B cell (primary cell): ENCODE results near the gene IL34. TPM values are rescaled to one million over a fixed set of nuclear protein-coding genes. Genes with fewer than 3 reads are reported as not detected.

Experiments
- ATAC-seq: fragments of 200-7000 bp; cut with Tn5 transposase; one replicate; pipeline ENCODE4 v1.10.0; 2021; ENCODE audit warnings: low read depth, mild to moderate bottlenecking, moderate number of reproducible peaks, moderate library complexity
- CTCF ChIA-PET: fragments of 350-600 bp; sonication (Branson Sonifier 250); formaldehyde crosslinking; loops from one replicate; lab custom pipeline; 2021; ENCODE audit warnings: antibody characterized with exemption, inconsistent platforms; lab: Charles Lee
- POLR2A ChIA-PET: fragments of 350-600 bp; sonication (Branson Sonifier 250); formaldehyde crosslinking; loops from one replicate; lab custom pipeline; 2021; ENCODE audit warnings: antibody characterized with exemption; lab: Charles Lee
- DNase-seq: peaks from one replicate; pipeline ENCODE4 v3.0.0; 2013
- H2AFZ ChIP-seq: 2 replicates; pipeline ENCODE4 v1.6.1; 2012; ENCODE audit warnings: mild to moderate bottlenecking, low read depth, low read length; ENCODE audit not compliant: insufficient read depth, poor library complexity, severe bottlenecking
- H3K27ac ChIP-seq, 2 donors: 1 replicate in 1 of 2; 2 replicates in 1 of 2; pipeline ENCODE4 v1.5.1; 2012 to 2013; ENCODE audit warnings: low read length in 2 of 2, mild to moderate bottlenecking in 2 of 2, moderate library complexity in 1 of 2
- H3K27me3 ChIP-seq, 4 experiments: fragments of 200-600 bp in 1 of 4; sonication (generic) in 1 of 4; replicated peaks in 1 of 4; 1 replicate in 2 of 4; 2 replicates in 2 of 4; pipeline versions ENCODE4 v1.6.1 to v1.7.0; 2013 to 2016; ENCODE audit warnings: low read length in 3 of 4, mild to moderate bottlenecking in 2 of 4, mixed read lengths in 1 of 4, moderate library complexity in 1 of 4; ENCODE audit not compliant: insufficient read depth in 4 of 4, control insufficient read depth in 3 of 4; ENCODE audit errors: control extremely low read depth in 1 of 4
- H3K36me3 ChIP-seq, 2 experiments: replicated peaks in 1 of 2; 1 replicate in 1 of 2; 2 replicates in 1 of 2; pipeline versions ENCODE4 v1.6.1 to v1.7.1; 2013; ENCODE audit warnings: low read length in 1 of 2; ENCODE audit not compliant: insufficient read depth in 2 of 2, control insufficient read depth in 1 of 2; ENCODE audit errors: control extremely low read depth in 1 of 2, extremely low read depth in 1 of 2
- H3K4me1 ChIP-seq, 2 donors: fragments of 200-600 bp in 1 of 2; sonication (generic) in 1 of 2; 1 replicate in 1 of 2; 2 replicates in 1 of 2; pipeline versions ENCODE4 v1.5.1 to v1.6.1; 2013 to 2017; ENCODE audit warnings: low read length in 2 of 2; ENCODE audit not compliant: control insufficient read depth in 2 of 2, insufficient read depth in 2 of 2
- H3K4me2 ChIP-seq: replicated peaks from 2 replicates; pipeline ENCODE3; 2012; ENCODE audit warnings: mild to moderate bottlenecking, low read depth, low read length; ENCODE audit not compliant: poor library complexity, severe bottlenecking
- H3K4me3 ChIP-seq, 5 experiments: fragments of 200-600 bp in 1 of 5; sonication (generic) in 1 of 5; 1 replicate in 3 of 5; 2 replicates in 2 of 5; pipeline versions ENCODE4 v1.5.1 to v1.7.0; 2011 to 2016; ENCODE audit warnings: low read length in 4 of 5, mild to moderate bottlenecking in 4 of 5, low read depth in 2 of 5, control low read depth in 1 of 5, moderate library complexity in 1 of 5; ENCODE audit not compliant: insufficient read depth in 1 of 5; ENCODE audit errors: control extremely low read depth in 1 of 5, extremely low read depth in 1 of 5
- H3K79me2 ChIP-seq: fragments of 200-600 bp; sonication (generic); one replicate; pipeline ENCODE4 v1.6.0; 2016; ENCODE audit warnings: low read length; ENCODE audit not compliant: control insufficient read depth, insufficient read depth
- H3K9ac ChIP-seq: fragments of 200-600 bp; sonication (generic); 2 replicates; pipeline ENCODE4 v1.6.1; 2017; ENCODE audit warnings: mild to moderate bottlenecking, low read length, moderate library complexity
- H3K9me3 ChIP-seq, 3 donors: one replicate each; pipeline versions ENCODE4 v1.6.1 to v1.7.1; 2013; ENCODE audit warnings: low read length in 2 of 3; ENCODE audit not compliant: control insufficient read depth in 2 of 3, insufficient read depth in 1 of 3; ENCODE audit errors: control extremely low read depth in 1 of 3
- H4K20me1 ChIP-seq: 2 replicates; pipeline ENCODE4 v1.6.0; 2012; ENCODE audit warnings: mild to moderate bottlenecking, low read length; ENCODE audit not compliant: insufficient read depth, control insufficient read depth, poor library complexity, severe bottlenecking
- H3K27ac Mint-ChIP-seq: one replicate; pipeline ENCODE4 v1.8.0; 2021; ENCODE audit warnings: mixed read lengths
- H3K27me3 Mint-ChIP-seq: one replicate; pipeline ENCODE4 v1.8.0; 2021; ENCODE audit warnings: mixed read lengths
- H3K4me1 Mint-ChIP-seq: one replicate; pipeline ENCODE4 v1.8.0; 2021; ENCODE audit warnings: mixed read lengths
- H3K4me3 Mint-ChIP-seq: one replicate; pipeline ENCODE4 v1.8.0; 2021; ENCODE audit warnings: mixed read lengths
- H3K9me3 Mint-ChIP-seq: one replicate; pipeline ENCODE4 v1.8.0; 2022; ENCODE audit warnings: mixed read lengths; ENCODE audit not compliant: insufficient read depth
- EZH2 ChIP-seq: IDR thresholded peaks from 2 replicates; pipeline ENCODE4 v1.6.1; 2012; ENCODE audit warnings: borderline replicate concordance, low read depth, mild to moderate bottlenecking, moderate library complexity, low read length; ENCODE audit not compliant: insufficient read depth, poor library complexity, severe bottlenecking
- WGBS: methylation state at CpG from one replicate; pipeline ENCODE4 v1.1.5; 2013; ENCODE audit warnings: missing lambda C conversion rate; ENCODE audit not compliant: insufficient coverage; 5-methylcytosine and 5-hydroxymethylcytosine counted together
- intact Hi-C: fragments of 100-400 bp; cut with micrococcal nuclease; formaldehyde crosslinking; loops from one replicate; pipeline ENCODE4 v1.10.0; 2022
- polyA plus RNA-seq: library from polyadenylated mRNA; depleted of rRNA; stranded (reverse); fragments of >200 nt; gene quantifications from 2 replicates; pipeline ENCODE4 v1.2.3, GENCODE V29; 2012
- total RNA-seq, 2 donors: library from RNA; stranded (reverse); fragments of 120-200 nt in 1 of 2; gene quantifications; 1 replicate in 1 of 2; 2 replicates in 1 of 2; pipeline versions ENCODE4 v1.2.3 to v1.2.4, GENCODE V29; 2013 to 2022
- TF ChIP-seq, protein P1 (sequence below): fragments of 200-600 bp; IDR thresholded peaks from one replicate; pipeline ENCODE4 v1.8.0; 2022; ENCODE audit warnings: antibody characterized with exemption, mild to moderate bottlenecking

The IL34 gene
- total and polyA plus RNA-seq, 2 donors (not counting 1 experiment from before 2014, with no cell fraction given), result 0.09 TPM; not detected in 1

DNA sequence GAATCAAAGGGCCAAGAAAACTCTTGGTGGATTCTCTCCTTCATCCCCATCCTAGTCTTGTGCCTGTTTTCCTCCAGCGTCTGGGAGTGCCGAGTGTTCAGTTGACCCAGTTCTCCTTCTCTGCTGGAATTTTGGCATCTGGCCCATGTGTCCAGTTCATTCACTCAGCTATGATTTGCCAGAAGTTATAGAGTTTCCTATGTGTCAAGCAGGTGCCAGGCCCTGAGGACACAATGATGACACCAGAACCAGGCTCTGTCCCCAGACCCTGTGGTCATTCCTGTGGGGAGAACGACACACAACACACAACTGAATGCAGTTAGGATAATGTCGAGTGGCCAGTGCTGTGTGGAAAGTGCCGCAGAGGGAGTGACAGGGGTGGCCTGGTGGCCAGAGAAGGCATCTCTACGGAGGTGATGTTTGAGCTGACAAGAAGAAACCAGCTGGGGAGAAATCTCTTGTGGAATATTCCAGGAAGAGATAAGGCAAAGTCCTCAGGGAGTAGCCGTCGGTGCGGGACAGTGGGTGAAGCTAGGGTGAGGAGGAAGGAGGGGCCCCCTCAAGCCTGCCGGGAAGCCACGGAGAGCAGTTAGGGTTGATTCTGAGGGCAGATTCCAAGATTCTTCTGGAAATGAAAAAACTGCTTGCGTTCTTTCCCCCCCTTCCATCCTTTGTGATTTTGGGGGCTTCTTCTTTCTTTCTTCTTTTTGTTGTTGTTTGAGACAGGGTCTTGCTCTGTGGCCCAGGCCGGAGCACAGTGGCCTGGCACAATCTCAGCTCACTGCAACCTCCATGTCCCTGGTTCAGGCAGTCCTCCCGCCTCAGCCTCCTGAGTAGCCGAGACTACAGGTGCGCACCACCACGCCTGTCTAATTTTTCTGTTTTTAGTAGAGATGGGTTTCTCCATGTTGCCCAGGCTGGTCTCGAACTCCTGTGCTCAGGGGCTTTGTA is 35.8 kb upstream of the IL34 start:
- CTCF ChIA-PET, result interaction anchor here (0.7 kb wide), 1 partner anchor 255 kb away, joined by 3 read pairs; no protein-coding TSS in a partner anchor
- ATAC-seq, result no peak
- H3K9me3 Mint-ChIP-seq, result no peaks in the 10 kb centered on the region

DNA sequence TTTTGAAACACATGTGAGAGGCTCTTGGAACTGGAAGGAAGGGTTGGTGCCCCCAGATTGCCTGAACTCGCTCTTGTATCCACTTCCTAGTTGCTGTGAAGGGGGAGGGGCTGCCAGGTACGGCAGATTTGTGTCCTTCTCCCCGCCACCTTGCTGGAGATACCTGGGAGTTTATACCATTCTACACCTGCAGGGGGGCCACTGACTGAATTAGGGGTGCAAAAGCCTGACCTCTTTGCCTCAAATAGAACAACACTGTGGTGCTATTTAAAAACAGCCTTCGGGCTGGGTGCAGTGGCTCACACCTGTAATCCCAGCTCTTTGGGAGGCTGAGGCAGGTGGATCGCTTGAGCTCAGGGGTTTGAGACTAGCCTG is 35.1 kb upstream of the IL34 start:
- ChIA-PET CTCF (no interaction called here), POLR2A (no interaction called here)
- Mint-ChIP-seq H3K4me1 (no peaks in the 10 kb centered on the region), H3K9me3 (no peaks in the 10 kb centered on the region), H3K27me3 (peaks cover 6% of the 10 kb centered on the region), H3K4me3 (no peak overlapping the region), H3K27ac (no peak overlapping the region)
- Histone ChIP-seq H3K36me3 (no peaks in the 10 kb centered on the region), H3K9me3 (no peaks in the 10 kb centered on the region), H3K79me2 (no peaks in the 10 kb centered on the region), H3K4me3 (no peak overlapping the region), H3K4me2 (no peak overlapping the region), H2AFZ (no peak overlapping the region), H3K27ac (no peak overlapping the region), H4K20me1 (no peaks in the 10 kb centered on the region), H3K27me3 (no peaks in the 10 kb centered on the region), H3K9ac (no peak overlapping the region), H3K4me1 (no peaks in the 10 kb centered on the region)
- TF ChIP-seq, protein P1, sequence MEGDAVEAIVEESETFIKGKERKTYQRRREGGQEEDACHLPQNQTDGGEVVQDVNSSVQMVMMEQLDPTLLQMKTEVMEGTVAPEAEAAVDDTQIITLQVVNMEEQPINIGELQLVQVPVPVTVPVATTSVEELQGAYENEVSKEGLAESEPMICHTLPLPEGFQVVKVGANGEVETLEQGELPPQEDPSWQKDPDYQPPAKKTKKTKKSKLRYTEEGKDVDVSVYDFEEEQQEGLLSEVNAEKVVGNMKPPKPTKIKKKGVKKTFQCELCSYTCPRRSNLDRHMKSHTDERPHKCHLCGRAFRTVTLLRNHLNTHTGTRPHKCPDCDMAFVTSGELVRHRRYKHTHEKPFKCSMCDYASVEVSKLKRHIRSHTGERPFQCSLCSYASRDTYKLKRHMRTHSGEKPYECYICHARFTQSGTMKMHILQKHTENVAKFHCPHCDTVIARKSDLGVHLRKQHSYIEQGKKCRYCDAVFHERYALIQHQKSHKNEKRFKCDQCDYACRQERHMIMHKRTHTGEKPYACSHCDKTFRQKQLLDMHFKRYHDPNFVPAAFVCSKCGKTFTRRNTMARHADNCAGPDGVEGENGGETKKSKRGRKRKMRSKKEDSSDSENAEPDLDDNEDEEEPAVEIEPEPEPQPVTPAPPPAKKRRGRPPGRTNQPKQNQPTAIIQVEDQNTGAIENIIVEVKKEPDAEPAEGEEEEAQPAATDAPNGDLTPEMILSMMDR, result no peak
- no peak for TF ChIP-seq EZH2
- whole genome bisulfite sequencing, result 93% methylated on average over 3 of the region's 5 CpGs
- intact Hi-C loops, result no loop called here
- no peak for DNase-seq
- no peak for ATAC-seq

More for the DNA sequence above, 35.8 kb upstream of the IL34 start:
- TF ChIP-seq, protein P1, result no peak
- TF ChIP-seq EZH2, result no peak
- H3K27ac ChIP-seq, result no peak overlapping the region
- intact Hi-C loops, result no loop called here
- 96% methylated on average over 17 of the region's 18 CpGs for WGBS
- H3K79me2 ChIP-seq, result no peaks in the 10 kb centered on the region
- Mint-ChIP-seq H3K4me1 (no peaks in the 10 kb centered on the region), H3K4me3 (no peak overlapping the region), H3K27me3 (peaks cover 6% of the 10 kb centered on the region), H3K27ac (no peak overlapping the region)
- no peaks in the 10 kb centered on the region for H4K20me1 ChIP-seq
- DNase-seq, result no peak
- H3K9me3 ChIP-seq, result no peaks in the 10 kb centered on the region
- H3K27me3 ChIP-seq, result no peaks in the 10 kb centered on the region
- no peak overlapping the region for H3K4me3 ChIP-seq
- no peaks in the 10 kb centered on the region for H3K36me3 ChIP-seq
- POLR2A ChIA-PET, result no interaction called here
- H3K9ac ChIP-seq, result no peak overlapping the region
- no peak overlapping the region for H2AFZ ChIP-seq
- H3K4me2 ChIP-seq, result no peak overlapping the region
- H3K4me1 ChIP-seq, result no peaks in the 10 kb centered on the region
